Suprapubic skin (tissue), 4 donors: ENCODE results near the gene MTA3. TPM values are rescaled to one million over a fixed set of nuclear protein-coding genes. Genes with fewer than 3 reads are reported as not detected.
"Not testable (repeated sequence)": the region's sequence is repeated elsewhere in the genome, so short reads cannot be mapped to it uniquely, and the experiment has no call there.

Experiments
- DNase-seq, 2 donors: peaks; one replicate each; pipeline ENCODE4 v3.0.0-alpha.2; 2019; ENCODE audit warnings: low spot score in 2 of 2
- H3K27ac ChIP-seq: fragments of 200-600 bp; sonication (generic); one replicate; pipeline ENCODE4 v1.5.1; 2019
- H3K27me3 ChIP-seq: fragments of 200-600 bp; sonication (generic); one replicate; pipeline ENCODE4 v1.5.1; 2019
- H3K36me3 ChIP-seq: fragments of 200-600 bp; sonication (generic); one replicate; pipeline ENCODE4 v1.5.1; 2019
- H3K4me1 ChIP-seq: fragments of 200-600 bp; sonication (generic); one replicate; pipeline ENCODE4 v1.5.1; 2019
- H3K4me3 ChIP-seq: fragments of 200-600 bp; sonication (generic); one replicate; pipeline ENCODE4 v1.5.1; 2019; ENCODE audit warnings: mild to moderate bottlenecking
- H3K9me3 ChIP-seq: fragments of 200-600 bp; sonication (generic); one replicate; pipeline ENCODE4 v1.5.1; 2019
- CTCF ChIP-seq, 2 donors: fragments of 200-600 bp in 1 of 2; fragments of 450-650 bp in 1 of 2; sonication (generic) in 1 of 2; IDR thresholded peaks; one replicate each; pipeline ENCODE4 v1.5.1; 2016 to 2019; ENCODE audit warnings: antibody characterized with exemption in 2 of 2, mild to moderate bottlenecking in 1 of 2, moderate library complexity in 1 of 2
- EP300 ChIP-seq: sonication (generic); formaldehyde crosslinking; IDR thresholded peaks from one replicate; pipeline ENCODE4 v1.6.1; 2017; ENCODE audit warnings: antibody characterized with exemption
- POLR2A ChIP-seq, 2 donors: fragments of 450-650 bp; IDR thresholded peaks; one replicate each; pipeline ENCODE4 v1.6.1; 2017; ENCODE audit warnings: antibody characterized with exemption in 2 of 2, mild to moderate bottlenecking in 2 of 2, moderate library complexity in 2 of 2
- POLR2AphosphoS5 ChIP-seq, 3 donors: sonication (generic); formaldehyde crosslinking; IDR thresholded peaks; one replicate each; pipeline ENCODE4 v1.6.1; 2017; ENCODE audit warnings: antibody characterized with exemption in 3 of 3
- WGBS: methylation state at CpG from one replicate; pipeline ENCODE4 v1.1.5; 2018; 5-methylcytosine and 5-hydroxymethylcytosine counted together
- total RNA-seq, 4 donors: library from RNA; depleted of rRNA; stranded (reverse); fragments of >200 nt; gene quantifications; one replicate each; pipeline ENCODE4 v1.1.0, GENCODE V29; 2016

The MTA3 gene
- total RNA-seq, 4 donors from 2014 or later = 29.6 to 81.9 (median 30.3) TPM

- TF ChIP-seq POLR2A (IDR thresholded peaks at IDR 0.05) = no peak
- TF ChIP-seq EP300 = no peak
- no peak for TF ChIP-seq CTCF (IDR thresholded peaks at IDR 0.05)
- no peak for TF ChIP-seq POLR2AphosphoS5 (IDR thresholded peaks at IDR 0.05)
Observed at GRCh38 chr2:42572297-42573081, 4.1 kb downstream of the MTA3 start.

GRCh38 chr2:42573256-42573655, 4.8 kb downstream of the MTA3 start:
- peaks cover 6% of the 10 kb centered on the region for H3K36me3 ChIP-seq
- H3K27ac ChIP-seq = no peak overlapping the region
- H3K9me3 ChIP-seq = no peaks in the 10 kb centered on the region
- no peaks in the 10 kb centered on the region for H3K27me3 ChIP-seq
- 100% methylated on average over 2 of the region's 2 CpGs for WGBS
- TF ChIP-seq EP300 (no peak), CTCF (IDR thresholded peaks at IDR 0.05) (no peak), POLR2A (IDR thresholded peaks at IDR 0.05) (no peak), POLR2AphosphoS5 (IDR thresholded peaks at IDR 0.05) (no peak)
- peaks cover 17% of the 10 kb centered on the region for H3K4me1 ChIP-seq
- H3K4me3 ChIP-seq = no peak overlapping the region
- DNase-seq = peak in 1 of 2 donors; percentile 23

More at GRCh38 chr2:42572297-42573081, 4.1 kb downstream of the MTA3 start:
- Histone ChIP-seq H3K4me3 (no peak overlapping the region), H3K9me3 (no peaks in the 10 kb centered on the region), H3K4me1 (peaks cover 25% of the 10 kb centered on the region), H3K27ac (no peak overlapping the region), H3K36me3 (peaks cover 6% of the 10 kb centered on the region), H3K27me3 (no peaks in the 10 kb centered on the region)
- 87% methylated on average over 10 of the region's 10 CpGs for WGBS
- no peak for DNase-seq

GRCh38 chr2:42575458-42576064, 7.1 kb downstream of the MTA3 start:
- Histone ChIP-seq H3K4me1 (peaks cover 1% of the 10 kb centered on the region), H3K4me3 (no peak overlapping the region), H3K27ac (no peak overlapping the region), H3K9me3 (no peaks in the 10 kb centered on the region), H3K36me3 (peaks cover 18% of the 10 kb centered on the region), H3K27me3 (no peaks in the 10 kb centered on the region)
- TF ChIP-seq EP300 = no peak
- TF ChIP-seq CTCF (IDR thresholded peaks at IDR 0.05) = no peak
- TF ChIP-seq POLR2A (IDR thresholded peaks at IDR 0.05) = no peak
- TF ChIP-seq POLR2AphosphoS5 (IDR thresholded peaks at IDR 0.05) = no peak
- no peak for DNase-seq
- 90% methylated on average over 3 of the region's 3 CpGs for WGBS

GRCh38 chr2:42578621-42579020, 10.2 kb downstream of the MTA3 start:
- Histone ChIP-seq H3K9me3 (no peaks in the 10 kb centered on the region), H3K4me1 (no peaks in the 10 kb centered on the region), H3K27ac (no peak overlapping the region), H3K27me3 (no peaks in the 10 kb centered on the region), H3K4me3 (no peak overlapping the region), H3K36me3 (peaks cover 34% of the 10 kb centered on the region)
- 82% methylated on average over 2 of the region's 2 CpGs for WGBS
- no peak for DNase-seq
- TF ChIP-seq EP300 = no peak
- TF ChIP-seq POLR2A (IDR thresholded peaks at IDR 0.05) = no peak
- no peak for TF ChIP-seq POLR2AphosphoS5 (IDR thresholded peaks at IDR 0.05)
- TF ChIP-seq CTCF (IDR thresholded peaks at IDR 0.05) = no peak

GRCh38 chr2:42581257-42581656, 12.8 kb downstream of the MTA3 start:
- no peaks in the 10 kb centered on the region for H3K27me3 ChIP-seq
- H3K36me3 ChIP-seq = peaks cover 29% of the 10 kb centered on the region
- no peaks in the 10 kb centered on the region for H3K9me3 ChIP-seq
- peak in 1 of 2 donors; percentile 35 for DNase-seq
- H3K27ac ChIP-seq = no peak overlapping the region
- no peaks in the 10 kb centered on the region for H3K4me1 ChIP-seq
- WGBS = 93% methylated on average over 6 of the region's 6 CpGs
- TF ChIP-seq POLR2AphosphoS5 (IDR thresholded peaks at IDR 0.05) = no peak
- TF ChIP-seq POLR2A (IDR thresholded peaks at IDR 0.05) = no peak
- TF ChIP-seq EP300 = no peak
- TF ChIP-seq CTCF (IDR thresholded peaks at IDR 0.05) = no peak
- H3K4me3 ChIP-seq = no peak overlapping the region

- not testable (repeated sequence) for H3K4me3 ChIP-seq, H3K9me3 ChIP-seq, DNase-seq, H3K27me3 ChIP-seq, H3K4me1 ChIP-seq, H3K27ac ChIP-seq
- H3K36me3 ChIP-seq = peaks cover 24% of the 10 kb centered on the region
- 94% methylated on average over 3 of the region's 3 CpGs for WGBS
Observed at GRCh38 chr2:42584628-42585027, 16.2 kb downstream of the MTA3 start.
